GM21529 (cell line): Measurements from ENCODE around the gene EFCAB6.

Experiments
- ATAC-seq: cut with Tn5 transposase; IDR thresholded peaks from one replicate; pipeline ENCODE4 v1.9.1; 2021; ENCODE audit not compliant: unreplicated experiment

Gene EFCAB6

GRCh38 chr22:43533656-43534428 lies 278.3 kb downstream of the EFCAB6 start:
- ATAC-seq: no peak

DNA sequence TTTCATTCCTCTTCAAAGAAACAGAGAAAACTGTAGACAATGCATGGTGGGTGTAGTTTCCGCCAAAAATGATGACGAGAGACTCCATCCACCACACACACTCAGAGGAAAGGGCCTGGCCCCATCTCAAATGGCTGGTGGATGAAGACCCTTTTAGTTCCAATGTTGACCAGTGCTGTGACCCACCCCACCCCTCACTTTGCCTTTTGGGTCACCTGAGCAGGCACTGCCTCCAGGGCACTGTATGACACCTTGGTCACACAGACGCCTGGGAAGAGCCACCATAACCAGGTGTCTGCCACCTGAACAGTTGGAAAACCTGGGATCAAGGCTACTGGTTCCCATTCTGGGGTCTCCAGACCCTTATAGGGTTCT lies 279.0 kb downstream of the EFCAB6 start:
- no peak for ATAC-seq

- no peak for ATAC-seq
Observed at GRCh38 chr22:43532301-43533155, 279.6 kb downstream of the EFCAB6 start.

- ATAC-seq: no peak
Observed at GRCh38 chr22:43531651-43532050, 280.5 kb downstream of the EFCAB6 start.

DNA sequence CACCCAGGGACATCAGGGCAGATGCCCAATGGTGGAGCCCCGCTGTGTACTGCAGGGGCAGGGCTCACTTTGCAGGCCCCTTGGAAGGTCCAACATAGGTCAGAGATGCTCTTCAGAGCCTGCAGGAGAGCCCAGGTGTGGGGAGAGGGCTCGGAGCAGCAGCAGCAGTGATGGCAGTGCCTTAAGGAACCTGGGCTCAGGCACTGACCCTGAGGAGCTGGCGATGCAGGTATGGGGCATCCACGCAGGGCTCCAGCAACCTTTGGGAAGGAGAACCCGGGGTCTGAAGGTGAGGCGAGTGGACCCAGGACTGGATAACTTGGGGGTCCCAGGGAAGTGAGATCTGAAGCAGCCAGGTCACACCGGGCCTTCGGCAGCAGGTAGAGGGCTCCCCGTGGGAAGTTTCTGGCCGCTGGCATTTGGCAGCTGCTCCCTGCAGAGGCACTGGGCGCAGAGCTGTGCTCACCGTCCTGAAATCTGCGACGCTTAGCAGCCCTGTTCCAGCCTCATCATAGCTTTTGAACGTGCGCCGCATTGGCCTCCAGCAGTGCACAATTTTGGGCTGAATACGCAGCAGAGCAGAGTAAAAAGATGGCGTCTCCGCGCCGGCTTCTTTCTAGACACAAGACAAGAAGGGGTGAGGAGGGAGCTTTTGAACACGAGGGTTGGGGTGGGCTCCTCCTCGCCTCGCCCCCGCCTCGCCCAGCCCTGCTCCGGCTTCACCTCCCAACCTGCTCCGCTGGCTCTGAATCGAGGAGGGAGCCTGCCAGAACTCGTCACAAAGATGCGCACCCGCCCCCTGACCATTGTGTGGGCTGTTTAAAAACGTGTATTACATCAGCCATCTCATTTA lies 281.5 kb downstream of the EFCAB6 start:
- ATAC-seq: no peak

DNA sequence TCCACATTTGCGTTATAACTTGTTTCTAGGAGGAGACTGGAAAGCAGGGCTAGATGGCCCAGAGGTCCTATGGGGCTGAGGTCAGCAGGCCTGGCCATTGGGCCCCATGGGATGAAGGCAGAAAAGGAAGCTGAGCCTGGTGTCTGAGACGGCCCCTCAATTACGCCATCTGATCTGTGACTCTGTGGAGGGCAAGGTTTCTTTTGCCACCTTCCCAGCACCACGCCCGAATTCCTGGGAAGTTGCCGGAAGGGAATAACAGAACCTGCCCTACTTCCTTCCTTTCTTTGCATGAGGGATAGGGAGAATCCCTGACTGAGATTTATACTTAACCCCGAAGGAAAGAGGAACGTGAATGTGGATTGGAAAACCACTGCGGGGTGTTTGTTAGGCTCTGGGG lies 282.2 kb downstream of the EFCAB6 start:
- ATAC-seq: no peak

DNA sequence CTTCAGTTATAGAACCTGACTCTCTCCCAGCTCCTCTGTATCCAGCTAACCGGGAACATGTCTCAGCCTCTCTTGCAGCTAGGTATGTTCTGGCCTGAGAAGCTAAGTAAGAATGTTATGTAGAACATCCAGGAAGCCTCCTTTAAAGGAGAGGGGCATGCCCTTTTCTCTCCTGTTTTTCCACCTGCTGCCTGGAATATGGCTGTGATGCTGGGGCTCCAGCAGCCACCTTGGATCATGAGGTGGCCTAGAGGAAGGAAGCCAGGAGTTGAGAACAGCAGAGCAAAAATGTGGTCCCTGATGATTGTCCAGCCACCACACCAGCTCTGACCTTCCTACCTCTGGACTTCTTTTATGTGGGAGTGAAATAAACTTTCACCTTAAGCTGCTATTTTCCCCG lies 282.6 kb downstream of the EFCAB6 start:
- no peak for ATAC-seq

DNA sequence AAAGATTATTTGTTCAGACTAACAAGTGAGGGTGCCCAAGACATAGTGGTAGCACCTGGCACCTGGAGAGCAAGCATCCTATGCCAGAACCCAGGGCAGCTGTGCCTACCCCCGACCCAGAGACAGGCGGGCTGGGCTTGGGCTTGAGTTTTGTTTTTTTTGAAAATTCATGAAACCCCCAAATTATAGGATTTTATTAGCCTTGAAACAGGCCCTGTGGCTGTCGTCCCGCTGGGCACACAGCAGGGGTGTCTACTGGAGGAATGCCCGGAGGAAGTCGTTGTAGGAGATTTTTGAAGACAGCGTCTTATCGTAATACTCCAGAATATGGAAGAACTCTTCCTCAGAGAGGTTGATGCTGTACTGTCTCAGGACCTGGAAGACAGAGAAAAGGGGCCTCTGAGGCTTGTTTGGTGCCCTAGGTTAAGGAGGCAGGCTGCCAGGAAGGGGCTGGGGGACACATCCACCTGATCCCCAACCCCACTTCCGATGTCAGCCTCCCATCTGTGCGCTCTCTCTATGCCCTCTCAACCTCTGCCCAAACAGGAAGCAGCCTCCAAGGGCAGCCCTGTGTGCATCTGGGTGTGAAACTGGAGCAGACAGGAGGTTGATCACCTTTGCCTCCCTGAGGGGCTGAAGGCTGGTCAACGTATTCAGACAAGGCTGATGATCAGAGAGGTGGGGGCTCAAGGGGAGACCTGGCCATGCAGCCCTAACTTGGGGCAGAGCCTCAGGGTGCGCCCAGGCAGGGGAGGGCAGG lies 283.3 kb downstream of the EFCAB6 start:
- ATAC-seq: no peak

DNA sequence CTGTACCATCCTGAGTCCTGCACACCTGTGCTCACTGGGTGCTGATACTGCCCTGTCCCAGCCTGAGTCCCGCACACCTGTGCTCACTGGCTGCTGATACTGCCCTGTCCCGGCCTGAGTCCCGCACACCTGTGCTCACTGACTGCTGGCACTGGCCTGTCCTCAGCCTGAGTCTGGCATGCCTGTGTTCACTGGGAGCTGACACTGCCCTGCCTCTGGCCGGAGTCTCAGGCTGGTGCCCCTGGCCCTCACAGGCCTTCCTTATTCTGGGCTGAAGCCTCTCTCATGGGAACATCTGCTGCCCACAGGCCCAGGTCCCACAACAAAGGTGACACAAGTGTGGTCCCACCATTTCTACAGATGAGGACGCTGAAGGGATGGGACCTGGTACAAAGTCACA lies 285.2 kb downstream of the EFCAB6 start:
- no peak for ATAC-seq

DNA sequence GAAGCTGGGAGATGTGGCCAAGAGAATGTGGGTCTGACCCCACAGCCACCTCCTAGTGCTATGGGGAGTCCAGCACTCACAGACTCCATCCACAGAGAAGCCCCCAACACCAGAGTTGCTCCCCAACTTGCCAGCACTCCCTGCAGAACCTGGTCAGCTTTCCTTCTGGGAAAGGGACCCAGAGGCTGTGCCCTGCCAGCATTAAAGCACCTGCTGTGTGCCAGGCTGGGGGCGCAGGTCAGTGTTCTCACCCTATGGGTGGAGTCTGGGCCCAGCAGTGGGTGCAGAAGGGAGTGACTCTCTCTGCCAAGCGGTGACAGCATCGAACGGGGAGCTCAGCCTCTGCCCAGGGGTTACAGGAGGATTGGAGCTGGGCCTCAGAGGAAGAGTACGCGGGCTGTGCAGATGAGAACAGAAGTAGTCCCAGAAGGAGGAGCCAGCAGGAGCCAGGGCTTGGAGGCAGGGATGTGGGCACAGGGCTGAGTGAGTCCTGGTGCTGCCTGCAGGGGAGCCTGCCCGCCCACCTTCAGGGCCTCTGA lies 285.9 kb downstream of the EFCAB6 start:
- no peak for ATAC-seq

GRCh38 chr22:43521716-43522115 lies 290.4 kb downstream of the EFCAB6 start:
- ATAC-seq: no peak

DNA sequence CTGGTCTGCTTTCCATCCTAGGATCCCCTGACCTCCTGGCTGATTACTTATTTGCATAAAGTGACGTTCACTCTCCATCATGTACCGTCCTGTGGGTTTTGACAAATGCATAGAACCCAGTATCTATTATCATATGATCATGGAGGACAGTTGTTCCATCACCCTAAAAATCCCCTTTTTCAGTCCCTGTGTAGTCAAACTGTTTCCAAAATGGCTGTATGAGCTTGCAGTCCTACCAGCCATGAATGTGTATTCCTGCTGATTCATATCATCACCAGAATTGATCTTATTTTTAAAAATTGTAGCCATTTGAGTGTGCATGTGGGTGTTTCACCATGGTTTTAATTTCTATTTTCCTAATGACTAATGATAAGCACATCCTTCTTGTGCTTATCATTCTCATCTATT lies 291.5 kb downstream of the EFCAB6 start:
- no peak for ATAC-seq

DNA sequence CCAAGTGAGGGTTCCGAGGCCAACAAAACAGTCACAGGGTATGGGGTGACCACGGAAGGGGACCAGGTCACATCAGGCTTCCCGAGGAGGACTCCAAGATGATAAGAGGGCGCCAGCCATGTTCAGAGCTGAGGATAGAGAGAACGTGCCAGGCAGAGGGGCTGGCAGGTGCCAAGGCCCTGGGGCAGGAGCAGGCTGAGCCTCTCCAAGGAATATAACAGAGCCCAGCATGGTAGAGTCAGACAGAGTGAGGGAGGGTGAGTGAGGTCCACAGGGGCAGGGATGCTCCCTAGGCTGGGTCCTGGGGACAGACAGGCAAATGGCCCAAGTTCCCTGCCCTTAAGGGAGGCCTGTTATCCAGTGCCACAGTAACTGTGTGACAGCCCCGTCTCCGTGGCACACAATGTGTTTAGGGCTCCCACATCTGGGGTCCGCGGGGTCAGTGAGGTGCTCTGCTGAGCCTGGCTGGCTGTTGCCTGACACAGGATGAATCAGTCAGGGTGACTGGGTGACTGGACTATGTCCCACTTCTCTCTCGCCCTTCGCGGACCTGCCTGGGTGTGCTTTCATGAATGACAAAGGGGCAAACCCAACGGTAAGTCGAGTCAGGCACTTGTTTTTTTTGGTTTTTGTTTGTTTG lies 295.0 kb downstream of the EFCAB6 start:
- no peak for ATAC-seq

DNA sequence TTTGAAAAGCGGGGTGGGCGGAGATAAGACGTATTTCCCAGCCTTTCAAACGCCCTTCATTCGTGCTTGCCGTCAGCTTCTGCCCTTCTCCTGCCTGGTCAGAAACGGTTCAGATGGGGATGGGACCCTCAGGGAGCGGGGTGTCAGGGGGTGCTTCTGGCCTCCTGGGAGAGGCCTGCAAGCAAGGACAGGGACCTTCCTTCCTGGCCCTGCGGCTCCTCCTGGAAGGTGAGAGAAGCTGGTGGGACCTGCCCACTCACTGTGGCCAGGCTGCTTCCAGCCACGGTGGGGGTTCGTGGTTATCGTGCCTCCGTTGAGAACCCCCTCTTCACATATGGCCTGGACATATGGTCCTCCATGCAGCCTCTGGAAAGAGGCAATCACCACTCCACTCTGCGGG lies 295.7 kb downstream of the EFCAB6 start:
- no peak for ATAC-seq

GRCh38 chr22:43515902-43516301 lies 296.2 kb downstream of the EFCAB6 start:
- no peak for ATAC-seq

DNA sequence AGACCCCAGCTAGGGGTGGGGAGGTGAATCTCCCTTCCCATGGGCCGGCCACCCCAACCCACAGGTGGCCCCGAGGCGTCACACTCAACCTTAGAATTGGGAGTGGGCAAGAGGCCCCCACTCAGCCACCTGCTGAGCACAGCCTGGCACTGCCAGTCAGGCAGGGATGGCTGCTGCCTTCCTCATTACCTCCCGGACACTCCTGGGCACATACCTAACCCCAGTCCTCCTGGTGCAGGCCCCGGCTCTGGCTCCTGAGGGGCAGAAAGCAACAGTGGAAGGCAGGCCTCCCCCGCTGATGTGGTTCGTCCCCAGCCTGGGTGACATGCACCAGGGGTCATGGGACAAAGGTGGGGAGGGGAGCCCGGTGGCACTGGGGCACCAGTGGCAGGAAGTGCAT lies 296.7 kb downstream of the EFCAB6 start:
- ATAC-seq: no peak

- ATAC-seq: no peak
Observed at GRCh38 chr22:43514476-43515157, 297.5 kb downstream of the EFCAB6 start.

DNA sequence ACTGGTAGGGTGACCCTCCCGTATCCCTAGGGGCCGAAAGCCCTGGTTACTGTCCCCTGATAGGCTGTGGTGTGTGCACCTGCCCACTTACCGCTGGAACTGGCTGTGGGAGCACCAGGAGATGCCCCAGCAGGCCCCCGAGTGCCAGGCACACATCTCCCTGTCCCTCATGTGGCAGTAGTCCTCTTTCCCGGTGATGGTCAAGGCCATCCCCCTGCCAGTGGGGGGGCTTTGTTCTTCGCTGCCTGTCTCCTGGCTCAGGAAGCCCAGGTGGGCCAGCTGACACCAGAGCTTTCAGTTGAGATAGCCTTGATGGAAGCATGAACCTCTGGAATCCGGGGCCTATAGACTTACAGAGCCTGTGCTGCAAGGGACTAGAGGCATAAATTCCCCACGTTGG lies 299.8 kb downstream of the EFCAB6 start:
- ATAC-seq: no peak

DNA sequence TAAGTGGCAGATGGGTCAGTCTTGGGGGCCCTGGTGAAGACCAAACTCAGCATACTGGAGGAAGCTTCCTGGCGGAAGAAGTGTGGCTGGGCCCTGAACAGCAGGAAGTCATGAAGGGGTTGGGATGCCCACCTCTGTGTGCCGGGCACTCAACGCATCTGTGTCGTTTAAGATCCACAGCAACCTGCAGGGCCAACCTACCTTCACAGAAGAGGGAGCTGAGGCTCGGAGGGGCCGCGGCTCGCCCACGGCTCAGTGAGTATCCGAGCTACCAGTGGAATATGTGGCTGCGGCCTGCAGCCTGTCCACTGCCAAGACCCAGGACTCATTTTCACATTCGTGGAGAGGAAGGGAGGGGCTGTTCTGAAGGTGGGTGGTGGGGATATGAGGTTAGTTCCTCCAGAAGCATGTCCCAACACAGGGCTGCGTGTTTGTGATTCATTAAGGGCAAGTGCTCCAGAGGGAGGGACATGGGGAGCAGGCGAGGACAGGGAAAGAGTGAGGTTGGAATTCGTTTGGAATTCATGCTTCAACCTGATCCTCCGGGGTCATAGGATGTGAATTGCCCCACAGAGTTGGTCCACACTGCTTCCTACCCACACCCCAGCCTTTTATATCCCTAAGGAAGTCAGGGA lies 300.7 kb downstream of the EFCAB6 start:
- no peak for ATAC-seq
